Measurements from ENCODE around the gene TDO2.

TDO2 gene

DNA sequence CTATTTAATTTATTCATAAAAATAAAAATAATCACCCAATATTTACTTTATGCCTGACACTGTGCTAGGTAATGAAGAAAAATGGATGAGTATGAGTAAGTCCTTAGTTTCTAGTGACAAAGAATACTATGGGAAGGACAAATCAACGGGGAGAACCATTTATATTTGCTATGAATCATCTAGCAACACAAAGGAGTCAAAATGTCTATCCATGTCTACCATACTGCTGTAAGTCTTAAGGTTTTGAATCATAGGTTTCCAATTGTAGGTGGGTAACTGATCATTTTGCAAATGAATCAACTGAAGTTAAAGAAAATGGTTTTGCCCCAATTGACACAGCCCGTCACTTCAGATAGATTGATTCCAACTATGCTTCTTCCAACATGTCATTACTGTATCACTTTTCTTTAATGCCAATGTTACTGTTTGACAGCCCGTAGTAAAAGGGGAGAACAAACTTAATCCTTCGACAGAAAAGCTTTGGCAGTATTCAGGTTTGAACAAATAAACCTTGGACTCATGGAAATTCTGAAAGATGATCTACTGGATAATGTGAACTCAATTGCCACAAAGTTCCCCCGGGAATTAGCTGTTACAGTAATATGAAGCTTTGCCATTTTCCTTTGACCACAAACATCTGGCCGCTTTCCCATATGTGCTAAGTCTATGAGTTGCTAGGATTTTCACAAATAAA is 3.2 kb downstream of the TDO2 start:
- H3K27me3 ChIP-seq (ENCODE audit: insufficient read depth, insufficient read length), result no peaks in the 10 kb centered on the region
- H3K4me3 ChIP-seq (ENCODE audit: insufficient read length, low read depth), result no peak overlapping the region
- H3K9me3 ChIP-seq (ENCODE audit: insufficient read depth, low read length), result no peaks in the 10 kb centered on the region
- H3K4me1 ChIP-seq (ENCODE audit: insufficient read depth, insufficient read length), result no peaks in the 10 kb centered on the region
- no peaks in the 10 kb centered on the region for H3K36me3 ChIP-seq (ENCODE audit: insufficient read depth, insufficient read length, low read length)
- no peak for TF ChIP-seq ZNF274 (IDR thresholded peaks at IDR 0.05; ENCODE audit: low read depth, low read length)
- no peak for TF ChIP-seq YY1 (IDR thresholded peaks at IDR 0.05; ENCODE audit: insufficient read depth, insufficient read length)
- TF ChIP-seq SUZ12 (IDR thresholded peaks at IDR 0.05; ENCODE audit: extremely low read depth, insufficient read depth, insufficient read length), result no peak
- no peak overlapping the region for H3K9ac ChIP-seq (ENCODE audit: insufficient read length, low read depth)
- DNase-seq (ENCODE audit: low read depth, low spot score), result no peak

DNA sequence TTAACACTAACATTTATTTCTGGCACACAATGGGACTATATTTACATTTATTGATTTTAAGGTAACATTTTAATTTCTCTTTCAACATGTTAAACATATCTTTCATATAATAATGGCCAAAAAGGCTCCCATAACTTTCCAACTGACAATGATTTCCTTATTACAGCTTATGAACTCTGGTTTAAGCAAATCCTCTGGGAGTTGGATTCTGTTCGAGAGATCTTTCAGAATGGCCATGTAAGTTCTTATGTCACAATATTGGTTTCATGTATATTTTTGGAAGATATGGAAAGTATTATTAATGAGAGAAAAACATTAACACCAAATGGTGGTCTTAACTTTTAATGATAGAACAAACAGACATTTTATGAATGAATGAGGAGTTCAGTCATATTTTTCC is 4.1 kb downstream of the TDO2 start:
- Histone ChIP-seq H3K27me3 (ENCODE audit: insufficient read depth, insufficient read length) (no peaks in the 10 kb centered on the region), H3K4me1 (ENCODE audit: insufficient read depth, insufficient read length) (no peaks in the 10 kb centered on the region), H3K4me3 (ENCODE audit: insufficient read length, low read depth) (no peak overlapping the region), H3K9me3 (ENCODE audit: insufficient read depth, low read length) (no peaks in the 10 kb centered on the region), H3K9ac (ENCODE audit: insufficient read length, low read depth) (no peak overlapping the region), H3K36me3 (ENCODE audit: insufficient read depth, insufficient read length, low read length) (no peaks in the 10 kb centered on the region)
- no peak for DNase-seq (ENCODE audit: low read depth, low spot score)
- TF ChIP-seq YY1 (IDR thresholded peaks at IDR 0.05; ENCODE audit: insufficient read depth, insufficient read length) (no peak), SUZ12 (IDR thresholded peaks at IDR 0.05; ENCODE audit: extremely low read depth, insufficient read depth, insufficient read length) (no peak), ZNF274 (IDR thresholded peaks at IDR 0.05; ENCODE audit: low read depth, low read length) (no peak)

DNA sequence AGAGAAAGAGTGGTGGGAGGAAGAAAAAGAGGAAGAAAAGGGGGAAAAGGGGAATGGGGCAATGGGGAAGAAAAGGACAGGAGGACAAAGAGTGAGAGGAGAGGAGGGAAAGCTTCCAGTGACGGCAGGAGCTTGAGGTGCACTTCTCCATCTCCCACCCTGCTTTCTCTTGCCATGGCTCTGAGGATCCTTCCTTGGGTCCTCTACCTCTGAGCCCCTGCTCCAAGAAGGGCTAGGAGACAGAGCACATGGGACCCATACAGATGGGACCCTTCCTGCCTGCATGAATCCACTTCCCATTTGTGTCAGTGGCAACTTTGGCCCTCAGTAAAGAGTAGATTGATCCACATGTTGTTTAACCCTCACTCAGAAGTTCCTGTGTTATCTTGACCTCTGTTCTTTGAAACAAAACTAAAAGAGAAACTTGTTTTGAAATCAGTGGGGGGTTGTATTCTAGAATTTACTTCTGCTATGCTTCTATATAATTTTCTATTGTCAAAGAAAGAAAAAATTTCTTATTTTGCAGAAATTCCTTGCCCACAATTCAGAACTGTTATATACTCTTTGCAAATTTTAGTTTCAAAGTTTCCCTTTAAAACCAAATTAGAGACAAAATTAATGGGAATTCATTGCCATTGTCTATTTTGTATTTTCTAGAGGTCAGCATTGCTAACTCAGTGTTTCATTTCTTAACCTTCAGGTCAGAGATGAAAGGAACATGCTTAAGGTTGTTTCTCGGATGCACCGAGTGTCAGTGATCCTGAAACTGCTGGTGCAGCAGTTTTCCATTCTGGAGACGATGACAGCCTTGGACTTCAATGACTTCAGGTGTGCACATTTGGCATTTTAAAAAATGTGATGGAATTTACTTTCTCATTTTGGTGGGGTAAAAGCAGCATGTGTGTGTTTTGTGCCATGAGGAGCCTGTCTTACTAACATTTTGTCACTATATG is 5.0 kb downstream of the TDO2 start:
- H3K27me3 ChIP-seq (ENCODE audit: insufficient read depth, insufficient read length), result no peaks in the 10 kb centered on the region
- H3K36me3 ChIP-seq (ENCODE audit: insufficient read depth, insufficient read length, low read length), result no peaks in the 10 kb centered on the region
- no peak for DNase-seq (ENCODE audit: low read depth, low spot score)
- H3K4me3 ChIP-seq (ENCODE audit: insufficient read length, low read depth), result no peak overlapping the region
- no peaks in the 10 kb centered on the region for H3K4me1 ChIP-seq (ENCODE audit: insufficient read depth, insufficient read length)
- no peaks in the 10 kb centered on the region for H3K9me3 ChIP-seq (ENCODE audit: insufficient read depth, low read length)
- TF ChIP-seq ZNF274 (IDR thresholded peaks at IDR 0.05; ENCODE audit: low read depth, low read length) (no peak), YY1 (IDR thresholded peaks at IDR 0.05; ENCODE audit: insufficient read depth, insufficient read length) (no peak)
- H3K9ac ChIP-seq (ENCODE audit: insufficient read length, low read depth), result no peak overlapping the region

- Histone ChIP-seq H3K9ac (ENCODE audit: insufficient read length, low read depth) (no peak overlapping the region), H3K27me3 (ENCODE audit: insufficient read depth, insufficient read length) (no peaks in the 10 kb centered on the region), H3K9me3 (ENCODE audit: insufficient read depth, low read length) (no peaks in the 10 kb centered on the region), H3K4me3 (ENCODE audit: insufficient read length, low read depth) (no peak overlapping the region), H3K36me3 (ENCODE audit: insufficient read depth, insufficient read length, low read length) (no peaks in the 10 kb centered on the region), H3K4me1 (ENCODE audit: insufficient read depth, insufficient read length) (no peaks in the 10 kb centered on the region)
- no peak for DNase-seq (ENCODE audit: low read depth, low spot score)
- TF ChIP-seq YY1 (IDR thresholded peaks at IDR 0.05; ENCODE audit: insufficient read depth, insufficient read length) (no peak), SUZ12 (IDR thresholded peaks at IDR 0.05; ENCODE audit: extremely low read depth, insufficient read depth, insufficient read length) (no peak), ZNF274 (IDR thresholded peaks at IDR 0.05; ENCODE audit: low read depth, low read length) (no peak)
Measured at GRCh38 chr4:155909615-155910226, 6.2 kb downstream of the TDO2 start.

GRCh38 chr4:155911905-155912304 is 8.4 kb downstream of the TDO2 start:
- Histone ChIP-seq H3K36me3 (ENCODE audit: insufficient read depth, insufficient read length, low read length) (no peaks in the 10 kb centered on the region), H3K9ac (ENCODE audit: insufficient read length, low read depth) (no peak overlapping the region), H3K27me3 (ENCODE audit: insufficient read depth, insufficient read length) (no peaks in the 10 kb centered on the region), H3K4me3 (ENCODE audit: insufficient read length, low read depth) (no peak overlapping the region), H3K4me1 (ENCODE audit: insufficient read depth, insufficient read length) (no peaks in the 10 kb centered on the region), H3K9me3 (ENCODE audit: insufficient read depth, low read length) (no peaks in the 10 kb centered on the region)
- DNase-seq (ENCODE audit: low read depth, low spot score), result no peak
- TF ChIP-seq ZNF274 (IDR thresholded peaks at IDR 0.05; ENCODE audit: low read depth, low read length) (no peak), YY1 (IDR thresholded peaks at IDR 0.05; ENCODE audit: insufficient read depth, insufficient read length) (no peak), SUZ12 (IDR thresholded peaks at IDR 0.05; ENCODE audit: extremely low read depth, insufficient read depth, insufficient read length) (no peak)

DNA sequence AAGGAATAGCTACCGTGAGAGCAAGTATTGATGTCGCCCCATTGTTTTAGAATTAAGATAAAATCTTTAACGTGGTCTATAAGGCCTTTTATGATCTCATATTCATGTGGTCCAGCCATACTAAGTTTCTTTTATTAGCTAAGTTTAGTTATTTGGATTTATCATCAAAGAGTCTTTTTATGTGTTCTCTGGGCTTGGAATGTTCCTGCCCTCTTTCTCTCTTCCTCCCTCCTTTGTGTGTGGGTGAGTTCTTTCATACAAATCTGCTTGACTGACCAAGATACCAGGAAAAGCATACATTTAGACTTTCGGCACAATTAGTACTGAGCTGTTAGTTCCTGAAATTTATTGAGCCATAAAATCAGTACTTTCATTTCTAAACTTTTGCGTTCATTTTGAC is 11.3 kb downstream of the TDO2 start:
- no peak for DNase-seq (ENCODE audit: low read depth, low spot score)
- no peaks in the 10 kb centered on the region for H3K4me1 ChIP-seq (ENCODE audit: insufficient read depth, insufficient read length)
- no peak overlapping the region for H3K9ac ChIP-seq (ENCODE audit: insufficient read length, low read depth)
- no peak overlapping the region for H3K4me3 ChIP-seq (ENCODE audit: insufficient read length, low read depth)
- H3K36me3 ChIP-seq (ENCODE audit: insufficient read depth, insufficient read length, low read length), result no peaks in the 10 kb centered on the region
- TF ChIP-seq YY1 (IDR thresholded peaks at IDR 0.05; ENCODE audit: insufficient read depth, insufficient read length) (no peak), SUZ12 (IDR thresholded peaks at IDR 0.05; ENCODE audit: extremely low read depth, insufficient read depth, insufficient read length) (no peak), ZNF274 (IDR thresholded peaks at IDR 0.05; ENCODE audit: low read depth, low read length) (no peak)
- no peaks in the 10 kb centered on the region for H3K9me3 ChIP-seq (ENCODE audit: insufficient read depth, low read length)
- H3K27me3 ChIP-seq (ENCODE audit: insufficient read depth, insufficient read length), result no peaks in the 10 kb centered on the region

- Histone ChIP-seq H3K4me1 (ENCODE audit: insufficient read depth, insufficient read length) (no peaks in the 10 kb centered on the region), H3K36me3 (ENCODE audit: insufficient read depth, insufficient read length, low read length) (no peaks in the 10 kb centered on the region), H3K4me3 (ENCODE audit: insufficient read length, low read depth) (no peak overlapping the region), H3K9me3 (ENCODE audit: insufficient read depth, low read length) (no peaks in the 10 kb centered on the region), H3K9ac (ENCODE audit: insufficient read length, low read depth) (no peak overlapping the region), H3K27me3 (ENCODE audit: insufficient read depth, insufficient read length) (no peaks in the 10 kb centered on the region)
- DNase-seq (ENCODE audit: low read depth, low spot score), result no peak
- TF ChIP-seq YY1 (IDR thresholded peaks at IDR 0.05; ENCODE audit: insufficient read depth, insufficient read length), result no peak
- TF ChIP-seq ZNF274 (IDR thresholded peaks at IDR 0.05; ENCODE audit: low read depth, low read length), result no peak
- TF ChIP-seq SUZ12 (IDR thresholded peaks at IDR 0.05; ENCODE audit: extremely low read depth, insufficient read depth, insufficient read length), result no peak
Measured at GRCh38 chr4:155921597-155921996, 18.1 kb downstream of the TDO2 start.
